GM12872 (cell line): ENCODE results near the gene UBE2R2.

Experiments used
- CTCF ChIP-seq: IDR thresholded peaks from 3 replicates; pipeline ENCODE4 v1.5.1; 2011; ENCODE audit warnings: low read depth, mild to moderate bottlenecking, low read length, moderate library complexity; ENCODE audit not compliant: insufficient read depth

The UBE2R2 gene

GRCh38 chr9:33817327-33818166 lies 587 bp downstream of the UBE2R2 start:
- TF ChIP-seq CTCF, result peak; percentile 46

GRCh38 chr9:33818167-33818846 lies 1.3 kb downstream of the UBE2R2 start:
- TF ChIP-seq CTCF, result no peak

- TF ChIP-seq CTCF, result no peak
Observed at GRCh38 chr9:33818847-33819500, 2.0 kb downstream of the UBE2R2 start.

GRCh38 chr9:33820231-33820745 lies 3.3 kb downstream of the UBE2R2 start:
- TF ChIP-seq CTCF, result no peak

- TF ChIP-seq CTCF, result no peak
Observed at GRCh38 chr9:33823801-33824200, 6.8 kb downstream of the UBE2R2 start.

- TF ChIP-seq CTCF, result no peak
Observed at GRCh38 chr9:33835625-33836260, 18.8 kb downstream of the UBE2R2 start.

GRCh38 chr9:33837138-33837537 lies 20.2 kb downstream of the UBE2R2 start:
- no peak for TF ChIP-seq CTCF
